ENCODE measurements around the gene APOBEC3G.

The APOBEC3G gene

DNA sequence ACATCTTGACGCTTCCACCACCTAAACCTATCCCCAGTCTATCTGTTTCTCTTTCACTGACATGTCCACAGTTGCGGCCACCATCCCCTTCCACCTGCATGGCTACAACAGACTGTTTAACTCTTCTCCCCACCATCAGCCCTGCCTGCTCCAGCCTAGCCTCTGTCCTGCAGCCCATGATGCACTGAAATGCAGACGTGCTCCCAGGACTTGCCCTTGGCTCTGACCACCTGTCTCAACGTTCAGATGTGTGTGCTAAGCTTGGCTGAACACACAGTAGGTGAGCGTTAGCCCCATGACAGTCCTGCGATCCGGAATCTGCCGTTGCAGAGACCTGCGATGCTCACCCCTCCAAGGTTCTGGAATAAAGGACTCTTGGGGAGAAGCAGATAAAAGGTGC, 52.7 kb downstream of the APOBEC3G start:
- H3K4me1 ChIP-seq (ENCODE audit: control insufficient read depth in 2 of 2, insufficient read depth in 1 of 2, low read depth in 1 of 2, low read length in 2 of 2): peaks cover 30 to 42% of the 10 kb centered on the region in 2 donors
- peak overlapping the region; percentile 7 for H4K91ac ChIP-seq (ENCODE audit: low read depth, low read length, poor library complexity)
- peak overlapping the region; percentile 37 for H2BK15ac ChIP-seq (ENCODE audit: low read length)
- H3K23ac ChIP-seq (ENCODE audit: low read depth, low read length, poor library complexity): no peak overlapping the region
- H3K14ac ChIP-seq (ENCODE audit: low read length): no peak overlapping the region
- peak overlapping the region; percentile 32 for H3K18ac ChIP-seq (ENCODE audit: low read length)
- H3K9me3 ChIP-seq (replicated peaks in 1 of 2; ENCODE audit: control insufficient read depth in 2 of 2, insufficient read depth in 1 of 2, low read depth in 1 of 2, low read length in 2 of 2): peaks cover 5 to 6% of the 10 kb centered on the region in 2 donors
- no peak overlapping the region for H2BK5ac ChIP-seq (ENCODE audit: low read length)
- H3K36me3 ChIP-seq (replicated peaks in 1 of 2; ENCODE audit: control insufficient read depth in 2 of 2, insufficient read depth in 2 of 2, low read length in 2 of 2): no peaks in the 10 kb centered on the region
- H3K79me1 ChIP-seq (ENCODE audit: low read depth, low read length): no peaks in the 10 kb centered on the region
- H3K9ac ChIP-seq (ENCODE audit: low read depth, low read length, poor library complexity): no peak overlapping the region
- H2BK12ac ChIP-seq (ENCODE audit: low read length): peak overlapping the region; percentile 52
- WGBS, 2 donors (ENCODE audit: extremely low coverage in 2 of 2, insufficient read length in 2 of 2, insufficient replicate concordance in 1 of 2): no CpG with 5 or more reads among the region's 9 CpGs
- H4K8ac ChIP-seq (ENCODE audit: low read depth, low read length): no peak overlapping the region
- H3K4ac ChIP-seq (ENCODE audit: low read length): no peak overlapping the region
- H2AK5ac ChIP-seq (ENCODE audit: low read depth, low read length): peak overlapping the region; percentile 54
- no peak overlapping the region for H3K4me3 ChIP-seq (ENCODE audit: low read length in 2 of 2)
- no peak overlapping the region for H2BK120ac ChIP-seq (ENCODE audit: low read depth, low read length)
- peaks cover 0 to 2% (median 0%) of the 10 kb centered on the region in 3 experiments for H3K27me3 ChIP-seq (ENCODE audit: control insufficient read depth in 3 of 3, insufficient read depth in 3 of 3, low read depth in 1 of 3, low read length in 3 of 3)
- peak overlapping the region; percentile 84 for H3K27ac ChIP-seq (replicated peaks; ENCODE audit: low read length)
- DNase-seq (ENCODE audit: low spot score): no peak
- peak overlapping the region; percentile 22 for H3K4me2 ChIP-seq (ENCODE audit: insufficient read depth, low read length, poor library complexity, severe bottlenecking)
- H2AFZ ChIP-seq (ENCODE audit: low read length): no peak overlapping the region

DNA sequence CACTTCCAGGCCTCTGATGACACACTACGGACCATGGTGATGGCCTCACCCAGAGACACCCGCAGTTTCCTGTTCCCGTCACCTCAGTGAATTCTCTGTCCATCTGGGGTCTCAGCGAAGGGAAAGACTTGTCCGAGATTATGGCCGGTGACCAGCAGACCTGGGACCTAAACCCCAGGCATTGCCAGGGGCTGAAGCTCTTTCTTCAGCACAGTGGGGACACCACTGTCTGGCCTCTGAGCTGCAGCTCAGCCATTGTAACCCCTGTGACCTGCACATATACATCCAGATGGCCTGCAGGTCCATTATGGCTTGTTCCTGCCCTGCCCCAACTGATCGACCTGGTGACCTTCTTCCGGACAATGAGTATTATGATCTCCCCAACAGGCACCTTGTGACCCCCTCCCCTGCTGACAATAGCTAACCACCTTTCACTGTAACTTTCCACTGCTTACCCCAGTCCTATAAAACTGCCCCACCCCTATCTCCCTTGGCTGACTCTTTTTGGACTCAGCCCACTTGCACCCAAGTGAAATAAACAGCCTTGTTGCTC, 53.2 kb downstream of the APOBEC3G start:
- Histone ChIP-seq H3K4ac (ENCODE audit: low read length) (no peak overlapping the region), H4K91ac (ENCODE audit: low read depth, low read length, poor library complexity) (no peak overlapping the region), H2AK5ac (ENCODE audit: low read depth, low read length) (peak overlapping the region; percentile 54), H3K9me3 (replicated peaks in 1 of 2; ENCODE audit: control insufficient read depth in 2 of 2, insufficient read depth in 1 of 2, low read depth in 1 of 2, low read length in 2 of 2) (peaks cover 5 to 6% of the 10 kb centered on the region in 2 donors), H2BK5ac (ENCODE audit: low read length) (no peak overlapping the region), H3K14ac (ENCODE audit: low read length) (no peak overlapping the region), H3K27ac (replicated peaks; ENCODE audit: low read length) (peak overlapping the region; percentile 84), H2AFZ (ENCODE audit: low read length) (no peak overlapping the region), H2BK120ac (ENCODE audit: low read depth, low read length) (no peak overlapping the region), H3K27me3 (ENCODE audit: control insufficient read depth in 3 of 3, insufficient read depth in 3 of 3, low read depth in 1 of 3, low read length in 3 of 3) (peaks cover 0 to 2% (median 0%) of the 10 kb centered on the region in 3 experiments), H3K4me3 (ENCODE audit: low read length in 2 of 2) (no peak overlapping the region), H3K18ac (ENCODE audit: low read length) (peak overlapping the region; percentile 32), H3K36me3 (replicated peaks in 1 of 2; ENCODE audit: control insufficient read depth in 2 of 2, insufficient read depth in 2 of 2, low read length in 2 of 2) (no peaks in the 10 kb centered on the region), H2BK15ac (ENCODE audit: low read length) (no peak overlapping the region), H3K4me2 (ENCODE audit: insufficient read depth, low read length, poor library complexity, severe bottlenecking) (peak overlapping the region; percentile 22), H3K23ac (ENCODE audit: low read depth, low read length, poor library complexity) (no peak overlapping the region), H3K79me1 (ENCODE audit: low read depth, low read length) (no peaks in the 10 kb centered on the region), H3K9ac (ENCODE audit: low read depth, low read length, poor library complexity) (no peak overlapping the region), H2BK12ac (ENCODE audit: low read length) (no peak overlapping the region), H3K4me1 (ENCODE audit: control insufficient read depth in 2 of 2, insufficient read depth in 1 of 2, low read depth in 1 of 2, low read length in 2 of 2) (peaks cover 30 to 44% of the 10 kb centered on the region in 2 donors), H4K8ac (ENCODE audit: low read depth, low read length) (no peak overlapping the region)
- WGBS, 2 donors (ENCODE audit: extremely low coverage in 2 of 2, insufficient read length in 2 of 2, insufficient replicate concordance in 1 of 2): no CpG with 5 or more reads among the region's 8 CpGs
- DNase-seq (ENCODE audit: low spot score): no peak

DNA sequence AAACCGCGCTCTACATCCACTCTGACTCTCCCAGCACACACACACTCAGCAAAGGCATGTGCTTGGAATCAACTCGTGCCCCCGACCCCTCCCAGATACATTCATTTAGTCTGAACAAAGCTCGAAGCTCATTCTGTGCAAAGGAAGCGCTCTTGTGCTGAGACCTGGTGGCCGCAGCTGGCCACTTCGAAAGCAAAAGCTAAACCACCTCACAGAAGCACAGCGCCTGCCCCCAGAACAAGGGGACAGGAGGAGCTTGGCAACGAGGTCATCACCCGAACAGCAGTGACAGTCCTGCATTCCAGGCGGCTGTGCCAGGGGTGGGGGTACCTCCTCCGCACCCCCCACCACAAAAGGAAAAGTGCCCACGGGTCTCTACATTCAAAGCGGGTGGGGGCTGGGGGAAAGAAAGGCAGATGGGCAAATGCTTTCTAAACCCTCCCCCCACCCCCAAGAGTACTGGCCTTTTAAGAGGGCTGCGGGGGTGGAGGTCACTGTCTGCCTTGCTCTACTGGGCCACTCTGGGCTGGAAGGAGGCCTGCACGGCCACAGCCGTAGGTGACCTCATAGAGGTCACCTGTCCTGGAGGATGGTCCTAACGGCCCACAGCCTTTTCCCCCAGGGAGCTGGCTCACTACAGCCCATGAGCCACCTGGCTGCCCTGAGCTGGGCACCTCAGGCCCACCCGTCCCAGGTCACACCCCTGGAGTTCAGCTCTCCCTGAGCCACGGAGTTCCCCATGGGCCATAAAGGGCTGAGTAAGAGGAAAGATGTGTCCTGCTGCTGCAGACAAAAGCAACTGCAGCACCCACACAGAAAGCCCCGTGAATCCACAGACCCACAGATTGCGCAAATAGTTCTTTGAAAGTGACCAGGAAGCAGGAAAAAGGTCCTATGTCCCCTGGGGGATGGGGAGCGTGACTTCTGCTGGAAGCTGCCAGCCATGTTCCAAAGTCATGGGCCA, 54.1 kb downstream of the APOBEC3G start:
- no peaks in the 10 kb centered on the region for H3K36me3 ChIP-seq (replicated peaks in 1 of 2; ENCODE audit: control insufficient read depth in 2 of 2, insufficient read depth in 2 of 2, low read length in 2 of 2)
- peaks cover 5 to 6% of the 10 kb centered on the region in 2 donors for H3K9me3 ChIP-seq (replicated peaks in 1 of 2; ENCODE audit: control insufficient read depth in 2 of 2, insufficient read depth in 1 of 2, low read depth in 1 of 2, low read length in 2 of 2)
- peak overlapping the region; percentile 95 for H3K18ac ChIP-seq (ENCODE audit: low read length)
- peak overlapping the region; percentile 13 for H2BK15ac ChIP-seq (ENCODE audit: low read length)
- H2BK5ac ChIP-seq (ENCODE audit: low read length): peak overlapping the region; percentile 83
- no peaks in the 10 kb centered on the region for H3K79me1 ChIP-seq (ENCODE audit: low read depth, low read length)
- H3K14ac ChIP-seq (ENCODE audit: low read length): no peak overlapping the region
- peak overlapping the region; percentile 41 for H3K4me2 ChIP-seq (ENCODE audit: insufficient read depth, low read length, poor library complexity, severe bottlenecking)
- H3K23ac ChIP-seq (ENCODE audit: low read depth, low read length, poor library complexity): peak overlapping the region; percentile 16
- H3K27me3 ChIP-seq (ENCODE audit: control insufficient read depth in 3 of 3, insufficient read depth in 3 of 3, low read depth in 1 of 3, low read length in 3 of 3): peaks cover 0 to 3% (median 2%) of the 10 kb centered on the region in 3 experiments
- H3K9ac ChIP-seq (ENCODE audit: low read depth, low read length, poor library complexity): peak overlapping the region; percentile 9
- H4K8ac ChIP-seq (ENCODE audit: low read depth, low read length): no peak overlapping the region
- DNase-seq (ENCODE audit: low spot score): peak; percentile 82
- H3K4ac ChIP-seq (ENCODE audit: low read length): peak overlapping the region; percentile 18
- H2BK12ac ChIP-seq (ENCODE audit: low read length): peak overlapping the region; percentile 93
- peaks cover 31 to 47% of the 10 kb centered on the region in 2 donors for H3K4me1 ChIP-seq (ENCODE audit: control insufficient read depth in 2 of 2, insufficient read depth in 1 of 2, low read depth in 1 of 2, low read length in 2 of 2)
- H4K91ac ChIP-seq (ENCODE audit: low read depth, low read length, poor library complexity): peak overlapping the region; percentile 22
- peak overlapping the region; percentile 5 for H2BK120ac ChIP-seq (ENCODE audit: low read depth, low read length)
- no CpG with 5 or more reads among the region's 24 CpGs for WGBS, 2 donors (ENCODE audit: extremely low coverage in 2 of 2, insufficient read length in 2 of 2, insufficient replicate concordance in 1 of 2)
- H2AFZ ChIP-seq (ENCODE audit: low read length): no peak overlapping the region
- H3K4me3 ChIP-seq (ENCODE audit: low read length in 2 of 2): no peak overlapping the region
- peak overlapping the region; percentile 84 for H3K27ac ChIP-seq (replicated peaks; ENCODE audit: low read length)
- peak overlapping the region; percentile 87 for H2AK5ac ChIP-seq (ENCODE audit: low read depth, low read length)

DNA sequence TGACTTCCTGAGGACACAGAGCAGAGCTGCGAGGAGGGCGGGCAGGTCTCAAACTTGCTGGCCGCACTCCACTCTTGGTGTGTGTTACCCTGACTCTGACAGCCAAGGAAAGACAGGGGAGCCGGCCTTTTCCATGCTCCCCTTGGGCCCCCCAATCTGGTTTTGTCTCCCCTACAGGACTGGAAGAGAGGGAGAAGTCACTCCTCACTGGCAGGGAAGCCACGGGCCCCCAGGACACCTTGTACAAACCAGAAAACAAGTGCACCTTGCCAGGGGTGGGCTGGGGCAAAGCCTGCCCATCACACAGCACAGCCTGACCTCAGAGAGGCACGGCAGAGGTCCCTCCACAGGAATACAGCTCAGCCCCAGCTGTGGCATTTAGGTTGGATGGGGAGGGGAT, 55.2 kb downstream of the APOBEC3G start:
- H3K79me1 ChIP-seq (ENCODE audit: low read depth, low read length): no peaks in the 10 kb centered on the region
- no peak overlapping the region for H3K4me3 ChIP-seq (ENCODE audit: low read length in 2 of 2)
- no peak overlapping the region for H3K23ac ChIP-seq (ENCODE audit: low read depth, low read length, poor library complexity)
- peak overlapping the region; percentile 86 for H2BK12ac ChIP-seq (ENCODE audit: low read length)
- H3K27ac ChIP-seq (replicated peaks; ENCODE audit: low read length): no peak overlapping the region
- peak overlapping the region; percentile 78 for H3K4ac ChIP-seq (ENCODE audit: low read length)
- no peak overlapping the region for H2BK5ac ChIP-seq (ENCODE audit: low read length)
- H3K9me3 ChIP-seq (replicated peaks in 1 of 2; ENCODE audit: control insufficient read depth in 2 of 2, insufficient read depth in 1 of 2, low read depth in 1 of 2, low read length in 2 of 2): peaks cover 5 to 6% of the 10 kb centered on the region in 2 donors
- H3K9ac ChIP-seq (ENCODE audit: low read depth, low read length, poor library complexity): peak overlapping the region; percentile 27
- no peak overlapping the region for H4K91ac ChIP-seq (ENCODE audit: low read depth, low read length, poor library complexity)
- H3K18ac ChIP-seq (ENCODE audit: low read length): peak overlapping the region; percentile 95
- H3K14ac ChIP-seq (ENCODE audit: low read length): no peak overlapping the region
- H3K4me2 ChIP-seq (ENCODE audit: insufficient read depth, low read length, poor library complexity, severe bottlenecking): no peak overlapping the region
- peaks cover 0 to 3% (median 2%) of the 10 kb centered on the region in 3 experiments for H3K27me3 ChIP-seq (ENCODE audit: control insufficient read depth in 3 of 3, insufficient read depth in 3 of 3, low read depth in 1 of 3, low read length in 3 of 3)
- H2AFZ ChIP-seq (ENCODE audit: low read length): no peak overlapping the region
- H2AK5ac ChIP-seq (ENCODE audit: low read depth, low read length): peak overlapping the region; percentile 87
- DNase-seq (ENCODE audit: low spot score): no peak
- H2BK120ac ChIP-seq (ENCODE audit: low read depth, low read length): no peak overlapping the region
- no peaks in the 10 kb centered on the region for H3K36me3 ChIP-seq (replicated peaks in 1 of 2; ENCODE audit: control insufficient read depth in 2 of 2, insufficient read depth in 2 of 2, low read length in 2 of 2)
- H2BK15ac ChIP-seq (ENCODE audit: low read length): peak overlapping the region; percentile 81
- H3K4me1 ChIP-seq (ENCODE audit: control insufficient read depth in 2 of 2, insufficient read depth in 1 of 2, low read depth in 1 of 2, low read length in 2 of 2): peaks cover 30 to 44% of the 10 kb centered on the region in 2 donors
- H4K8ac ChIP-seq (ENCODE audit: low read depth, low read length): no peak overlapping the region
- no CpG with 5 or more reads among the region's 6 CpGs for WGBS, 2 donors (ENCODE audit: extremely low coverage in 2 of 2, insufficient read length in 2 of 2, insufficient replicate concordance in 1 of 2)
